Measurements from ENCODE around the gene CPSF7.

CPSF7 gene

GRCh38 chr11:61357894-61358239 is 71.9 kb downstream of the CPSF7 start:
- Histone ChIP-seq H3K36me3 (ENCODE audit: low read length) (peaks cover 3% of the 10 kb centered on the region; the same call in 1 of the 2 replicates), H2AFZ (ENCODE audit: low read depth, low read length, severe bottlenecking) (no peak overlapping the region), H3K9ac (ENCODE audit: low read length) (peak overlapping the region; percentile 60), H3K4me2 (ENCODE audit: low read depth, low read length, poor library complexity, severe bottlenecking) (peak overlapping the region; percentile 82), H3F3A (ENCODE audit: insufficient read depth) (peaks cover 43% of the 10 kb centered on the region), H3K27me3 (ENCODE audit: low read length) (no peaks in the 10 kb centered on the region), H3K79me2 (ENCODE audit: insufficient read depth, low read length) (peaks cover 67% of the 10 kb centered on the region), H4K20me1 (ENCODE audit: low read depth, low read length) (no peaks in the 10 kb centered on the region), H3K9me2 (replicated peaks; ENCODE audit: insufficient read depth, low read length) (no peaks in the 10 kb centered on the region), H3K27ac (ENCODE audit: low read depth, low read length) (peak overlapping the region; percentile 99), H3K4me3 (ENCODE audit: insufficient read depth, low read length, poor library complexity, severe bottlenecking) (peak overlapping the region; percentile 37), H3K9me3 (ENCODE audit: insufficient read depth, low read length) (no peaks in the 10 kb centered on the region)
- TF ChIP-seq, protein P1, sequence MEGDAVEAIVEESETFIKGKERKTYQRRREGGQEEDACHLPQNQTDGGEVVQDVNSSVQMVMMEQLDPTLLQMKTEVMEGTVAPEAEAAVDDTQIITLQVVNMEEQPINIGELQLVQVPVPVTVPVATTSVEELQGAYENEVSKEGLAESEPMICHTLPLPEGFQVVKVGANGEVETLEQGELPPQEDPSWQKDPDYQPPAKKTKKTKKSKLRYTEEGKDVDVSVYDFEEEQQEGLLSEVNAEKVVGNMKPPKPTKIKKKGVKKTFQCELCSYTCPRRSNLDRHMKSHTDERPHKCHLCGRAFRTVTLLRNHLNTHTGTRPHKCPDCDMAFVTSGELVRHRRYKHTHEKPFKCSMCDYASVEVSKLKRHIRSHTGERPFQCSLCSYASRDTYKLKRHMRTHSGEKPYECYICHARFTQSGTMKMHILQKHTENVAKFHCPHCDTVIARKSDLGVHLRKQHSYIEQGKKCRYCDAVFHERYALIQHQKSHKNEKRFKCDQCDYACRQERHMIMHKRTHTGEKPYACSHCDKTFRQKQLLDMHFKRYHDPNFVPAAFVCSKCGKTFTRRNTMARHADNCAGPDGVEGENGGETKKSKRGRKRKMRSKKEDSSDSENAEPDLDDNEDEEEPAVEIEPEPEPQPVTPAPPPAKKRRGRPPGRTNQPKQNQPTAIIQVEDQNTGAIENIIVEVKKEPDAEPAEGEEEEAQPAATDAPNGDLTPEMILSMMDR (IDR thresholded peaks at IDR 0.05; ENCODE audit: insufficient read depth, low read length, poor library complexity, severe bottlenecking) = no peak
- no peak for TF ChIP-seq EZH2phosphoT487 (conservative IDR thresholded peaks at IDR 0.05; ENCODE audit: low read length)

- Histone ChIP-seq H4K20me1 (ENCODE audit: low read depth, low read length) (no peaks in the 10 kb centered on the region), H2AFZ (ENCODE audit: low read depth, low read length, severe bottlenecking) (no peak overlapping the region), H3K79me2 (ENCODE audit: insufficient read depth, low read length) (peaks cover 62% of the 10 kb centered on the region), H3K9me2 (replicated peaks; ENCODE audit: insufficient read depth, low read length) (no peaks in the 10 kb centered on the region), H3K4me3 (ENCODE audit: insufficient read depth, low read length, poor library complexity, severe bottlenecking) (peak overlapping the region; percentile 47), H3K36me3 (ENCODE audit: low read length) (peaks cover 3% of the 10 kb centered on the region; the same call in 1 of the 2 replicates), H3K9me3 (ENCODE audit: insufficient read depth, low read length) (no peaks in the 10 kb centered on the region), H3K4me2 (ENCODE audit: low read depth, low read length, poor library complexity, severe bottlenecking) (peak overlapping the region; percentile 82), H3K27ac (ENCODE audit: low read depth, low read length) (peak overlapping the region; percentile 99), H3K9ac (ENCODE audit: low read length) (peak overlapping the region; percentile 60), H3F3A (ENCODE audit: insufficient read depth) (peaks cover 43% of the 10 kb centered on the region), H3K27me3 (ENCODE audit: low read length) (no peaks in the 10 kb centered on the region)
- TF ChIP-seq, protein P1 (IDR thresholded peaks at IDR 0.05; ENCODE audit: insufficient read depth, low read length, poor library complexity, severe bottlenecking) = no peak
- TF ChIP-seq EZH2phosphoT487 (conservative IDR thresholded peaks at IDR 0.05; ENCODE audit: low read length) = no peak
Measured at GRCh38 chr11:61357233-61357893, 72.4 kb downstream of the CPSF7 start.

DNA sequence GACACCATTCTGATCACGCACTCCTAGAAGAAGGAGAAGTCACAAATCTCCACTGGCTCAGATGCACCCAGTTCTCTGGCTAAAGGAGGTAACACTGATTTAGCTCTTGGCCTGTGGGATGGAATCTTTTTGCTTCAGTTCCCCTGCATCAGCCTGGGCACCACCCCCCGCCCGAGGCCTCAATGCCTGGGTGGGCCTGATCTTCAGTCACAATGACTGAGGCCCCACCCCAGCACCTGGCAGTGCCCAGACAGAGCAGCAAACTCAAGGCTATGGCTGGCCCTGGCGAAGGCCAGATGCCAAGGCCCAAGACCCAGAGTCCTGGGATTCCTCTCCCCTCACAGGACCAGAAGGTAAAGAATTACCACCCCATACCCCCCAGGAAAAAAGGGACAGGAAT is 73.1 kb downstream of the CPSF7 start:
- Histone ChIP-seq H3K27me3 (ENCODE audit: low read length) (no peaks in the 10 kb centered on the region), H3K27ac (ENCODE audit: low read depth, low read length) (peak overlapping the region; percentile 99), H3K4me2 (ENCODE audit: low read depth, low read length, poor library complexity, severe bottlenecking) (peak overlapping the region; percentile 82), H3K4me3 (ENCODE audit: insufficient read depth, low read length, poor library complexity, severe bottlenecking) (peak overlapping the region; percentile 47), H4K20me1 (ENCODE audit: low read depth, low read length) (no peaks in the 10 kb centered on the region), H3K36me3 (ENCODE audit: low read length) (peaks cover 3% of the 10 kb centered on the region; the same call in 1 of the 2 replicates), H2AFZ (ENCODE audit: low read depth, low read length, severe bottlenecking) (no peak overlapping the region), H3K79me2 (ENCODE audit: insufficient read depth, low read length) (peaks cover 60% of the 10 kb centered on the region), H3K9me3 (ENCODE audit: insufficient read depth, low read length) (no peaks in the 10 kb centered on the region), H3K9me2 (replicated peaks; ENCODE audit: insufficient read depth, low read length) (no peaks in the 10 kb centered on the region), H3F3A (ENCODE audit: insufficient read depth) (peaks cover 43% of the 10 kb centered on the region), H3K9ac (ENCODE audit: low read length) (peak overlapping the region; percentile 60)
- TF ChIP-seq EZH2phosphoT487 (conservative IDR thresholded peaks at IDR 0.05; ENCODE audit: low read length) = no peak
- TF ChIP-seq, protein P1 (IDR thresholded peaks at IDR 0.05; ENCODE audit: insufficient read depth, low read length, poor library complexity, severe bottlenecking) = no peak
